GM18907 (cell line): Measurements from ENCODE around the gene DDAH2.

Source experiments
- ATAC-seq: cut with Tn5 transposase; IDR thresholded peaks from one replicate; pipeline ENCODE4 v1.9.1; 2021; ENCODE audit warnings: mild to moderate bottlenecking, moderate library complexity; ENCODE audit not compliant: unreplicated experiment

DDAH2 gene

GRCh38 chr6:31691564-31692108 is 37.5 kb downstream of the DDAH2 start:
- ATAC-seq = no peak

GRCh38 chr6:31691078-31691463 is 38.0 kb downstream of the DDAH2 start:
- no peak for ATAC-seq

- no peak for ATAC-seq
Measured at GRCh38 chr6:31690231-31691077, 38.6 kb downstream of the DDAH2 start.

- no peak for ATAC-seq
Measured at GRCh38 chr6:31689249-31690110, 39.6 kb downstream of the DDAH2 start.

- ATAC-seq = no peak
Measured at GRCh38 chr6:31687860-31688693, 41.0 kb downstream of the DDAH2 start.

- no peak for ATAC-seq
Measured at GRCh38 chr6:31687321-31687720, 41.8 kb downstream of the DDAH2 start.

GRCh38 chr6:31686483-31686882 is 42.6 kb downstream of the DDAH2 start:
- no peak for ATAC-seq

GRCh38 chr6:31683591-31683990 is 45.5 kb downstream of the DDAH2 start:
- no peak for ATAC-seq

- no peak for ATAC-seq
Measured at GRCh38 chr6:31681135-31681671, 47.9 kb downstream of the DDAH2 start.

- no peak for ATAC-seq
Measured at GRCh38 chr6:31680226-31681134, 48.6 kb downstream of the DDAH2 start, which contains the start of gene LY6G5C. LY6G5C (minus strand) TSS chr6:31681067; CDS start chr6:31680373, 694 bp downstream.

GRCh38 chr6:31677955-31678354 is 51.1 kb downstream of the DDAH2 start:
- ATAC-seq = no peak
